Left ventricle myocardium superior (tissue), 1 donor: ENCODE results near the gene ARHGEF37. TPM values are rescaled to one million over a fixed set of nuclear protein-coding genes. Genes with fewer than 3 reads are reported as not detected.
"Not testable (repeated sequence)": the region's sequence is repeated elsewhere in the genome, so short reads cannot be mapped to it uniquely, and the experiment has no call there.

Source experiments
- ATAC-seq: fragments of 200-7000 bp; cut with Tn5 transposase; one replicate; pipeline ENCODE4 v1.9.1; 2020; ENCODE audit warnings: mild to moderate bottlenecking, moderate library complexity
- DNase-seq: peaks from one replicate; pipeline ENCODE4 v3.0.0-alpha.2; 2020
- intact Hi-C: fragments of 100-400 bp; cut with micrococcal nuclease; formaldehyde crosslinking; loops from one replicate; pipeline ENCODE4 v1.11.0; 2022
- total RNA-seq: library from RNA; stranded (reverse); fragmentation: NEBNext Ultra II Directional; extraction: Animal tissue kit (Norgen Biotek cat#: 25700); gene quantifications from one replicate; pipeline ENCODE4 v1.2.1, GENCODE V29; 2021
- donor health status: DM: no; HTN: yes; CAD: no; lungs with severe emphysema.

Gene ARHGEF37
- total RNA-seq, 1 donor from 2014 or later = 32.8 TPM

GRCh38 chr5:149657324-149657723, 76.0 kb downstream of the ARHGEF37 start:
- ATAC-seq (no peak), DNase-seq (no peak)
- intact Hi-C loops = loop anchor here (10.0 kb wide), 1 partner anchor 167 kb away; no protein-coding TSS in a partner anchor

GRCh38 chr5:149658299-149658698, 77.0 kb downstream of the ARHGEF37 start:
- ATAC-seq (peak; percentile 93), DNase-seq (no peak)
- intact Hi-C loops = loop anchor here (10.0 kb wide), 1 partner anchor 167 kb away; no protein-coding TSS in a partner anchor

- intact Hi-C loops = no loop called here
- DNase-seq (no peak), ATAC-seq (no peak)
Observed at GRCh38 chr5:149664083-149664482, 82.8 kb downstream of the ARHGEF37 start.

- intact Hi-C loops = no loop called here
- DNase-seq (no peak), ATAC-seq (peak; percentile 35)
Observed at GRCh38 chr5:149664666-149665415, 83.5 kb downstream of the ARHGEF37 start.

- ATAC-seq (peak; percentile 26), DNase-seq (no peak)
- intact Hi-C loops = no loop called here
Observed at GRCh38 chr5:149665416-149666175, 84.3 kb downstream of the ARHGEF37 start.

DNA sequence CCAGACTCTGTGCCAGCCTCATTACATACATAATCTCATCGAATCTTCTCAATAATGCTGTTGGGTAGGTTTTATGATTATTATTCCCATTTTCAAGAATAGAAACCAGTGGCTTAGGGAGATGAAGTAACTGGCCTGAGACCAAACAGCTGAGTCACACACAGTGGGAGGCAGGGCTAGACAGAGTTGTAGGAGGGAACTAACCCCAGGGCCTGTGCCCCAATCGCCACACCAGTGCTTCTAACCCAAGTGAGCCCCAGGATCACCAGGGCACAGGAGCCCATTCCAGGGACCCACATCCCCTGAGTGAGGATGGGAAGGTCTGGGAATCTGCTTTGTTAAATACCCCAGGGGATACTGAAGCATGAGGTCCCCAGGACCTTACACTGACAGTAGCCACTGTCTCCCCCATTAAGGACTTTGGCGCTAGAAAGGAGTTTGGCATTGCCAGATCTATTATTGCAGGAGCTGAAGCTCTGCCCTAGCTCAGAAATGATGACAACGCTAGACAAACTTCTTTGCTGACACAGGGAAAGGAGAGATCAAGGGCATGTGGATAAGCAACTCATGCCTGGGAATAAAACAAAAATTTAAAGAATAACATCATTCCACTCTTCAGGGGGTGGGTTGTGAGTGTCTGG, 85.0 kb downstream of the ARHGEF37 start:
- DNase-seq (no peak), ATAC-seq (peak; percentile 68)
- intact Hi-C loops = no loop called here

GRCh38 chr5:149667084-149667828, 86.0 kb downstream of the ARHGEF37 start:
- intact Hi-C loops = no loop called here
- peak; percentile 60 for ATAC-seq
- no peak for DNase-seq

DNA sequence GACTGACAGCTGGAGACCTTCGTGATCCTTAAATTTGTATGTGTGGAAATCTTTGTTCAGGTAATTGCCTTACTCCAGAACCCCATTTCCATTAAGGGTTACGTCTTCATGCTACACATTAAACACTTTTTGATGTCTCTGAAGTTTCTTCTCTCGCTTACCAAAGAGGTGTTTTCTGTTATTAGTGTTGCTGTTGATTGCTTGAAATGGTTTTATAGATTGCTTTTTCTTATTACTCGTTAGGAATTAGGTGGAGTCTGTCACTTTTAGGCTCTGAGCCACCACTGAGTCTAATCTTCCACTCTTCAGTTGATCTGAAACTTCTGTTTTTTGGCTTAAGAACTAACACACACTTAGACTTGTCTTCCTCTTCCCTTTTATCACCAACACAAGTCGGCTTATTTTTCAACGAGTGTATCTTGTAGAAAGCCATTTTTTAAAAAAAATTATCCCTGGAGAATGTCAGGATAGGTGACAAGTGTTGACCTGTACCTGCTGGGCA, 86.6 kb downstream of the ARHGEF37 start:
- DNase-seq = no peak
- no peak for ATAC-seq
- intact Hi-C loops = no loop called here

DNA sequence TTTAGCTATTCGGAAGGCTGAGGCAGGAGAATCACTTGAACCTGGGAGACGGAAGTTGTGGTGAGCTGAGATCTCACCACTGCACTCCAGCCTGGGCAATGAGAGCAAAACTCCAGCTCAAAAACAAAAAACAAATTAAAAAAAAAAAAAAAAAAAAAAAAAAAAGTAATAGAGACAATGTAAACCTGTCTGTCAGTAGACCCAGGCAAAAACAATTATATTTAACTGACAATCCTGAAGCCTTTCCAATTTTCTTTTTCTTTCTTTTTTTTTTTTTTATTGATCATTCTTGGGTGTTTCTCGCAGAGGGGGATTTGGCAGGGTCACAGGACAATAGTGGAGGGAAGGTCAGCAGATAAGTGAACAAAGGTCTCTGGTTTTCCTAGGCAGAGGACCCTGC, 88.0 kb downstream of the ARHGEF37 start:
- intact Hi-C loops, ATAC-seq, DNase-seq: not testable (repeated sequence)

- ATAC-seq = no peak
- intact Hi-C loops = no loop called here
- DNase-seq = no peak
Observed at GRCh38 chr5:149671544-149671943, 90.2 kb downstream of the ARHGEF37 start.

DNA sequence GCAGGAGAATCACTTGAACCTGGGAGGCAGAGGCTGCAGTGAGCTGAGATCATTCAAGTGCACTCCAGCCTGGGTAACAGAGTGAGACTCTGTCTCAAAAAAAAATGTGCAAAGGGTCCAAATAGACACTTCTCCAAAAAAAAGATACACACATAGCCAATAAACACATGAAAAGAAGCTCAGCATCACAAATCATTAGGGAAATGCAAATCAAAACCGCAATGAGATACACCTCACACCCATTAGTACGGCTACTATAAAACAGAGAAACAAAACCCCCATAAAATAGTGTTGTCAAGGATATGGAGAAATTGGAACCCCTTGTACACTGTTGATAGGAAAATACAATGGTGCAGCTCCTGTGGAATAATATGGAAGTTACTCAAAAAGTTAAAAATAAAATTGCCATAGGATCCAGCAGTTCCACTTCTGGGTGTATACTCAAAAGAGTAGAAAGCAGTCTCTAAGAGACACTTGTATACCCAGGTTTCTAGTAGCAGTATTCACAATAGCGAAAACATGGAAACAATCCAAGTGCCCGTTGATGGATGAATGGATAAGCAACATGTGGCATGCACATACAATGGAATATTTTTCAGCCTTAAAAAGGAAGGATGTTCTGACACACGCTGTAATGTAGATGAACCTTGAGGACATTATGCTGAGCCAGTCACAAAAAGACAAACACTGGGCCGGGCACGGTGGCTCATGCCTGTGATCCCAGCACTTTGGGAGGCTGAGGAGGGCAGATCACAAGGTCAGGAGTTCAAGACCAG, 91.6 kb downstream of the ARHGEF37 start:
- ATAC-seq (no peak), DNase-seq (no peak)
- intact Hi-C loops = no loop called here

DNA sequence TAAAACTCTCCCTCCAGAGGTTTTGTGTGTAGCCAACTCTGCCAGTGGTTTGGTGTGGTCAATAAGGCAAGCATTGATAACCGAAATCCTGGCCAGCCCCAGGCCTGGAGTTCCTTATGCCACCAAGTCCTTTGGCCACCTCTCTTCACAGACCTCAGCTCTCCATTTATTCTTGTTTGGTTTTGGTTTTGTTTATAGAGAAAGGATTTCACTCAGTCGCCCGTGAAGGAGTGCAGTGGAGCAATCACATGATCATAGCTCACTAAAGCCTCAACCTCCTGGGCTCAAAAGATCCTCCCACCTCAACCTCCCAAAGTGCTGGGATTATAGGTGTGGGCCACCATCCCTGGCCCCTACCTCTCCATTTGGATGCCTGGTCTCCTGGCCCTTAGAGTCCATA, 93.4 kb downstream of the ARHGEF37 start:
- DNase-seq (no peak), ATAC-seq (no peak)
- intact Hi-C loops = no loop called here

GRCh38 chr5:149675610-149676201, 94.4 kb downstream of the ARHGEF37 start:
- ATAC-seq = peak; percentile 70
- intact Hi-C loops = no loop called here
- peak; percentile 61 for DNase-seq

DNA sequence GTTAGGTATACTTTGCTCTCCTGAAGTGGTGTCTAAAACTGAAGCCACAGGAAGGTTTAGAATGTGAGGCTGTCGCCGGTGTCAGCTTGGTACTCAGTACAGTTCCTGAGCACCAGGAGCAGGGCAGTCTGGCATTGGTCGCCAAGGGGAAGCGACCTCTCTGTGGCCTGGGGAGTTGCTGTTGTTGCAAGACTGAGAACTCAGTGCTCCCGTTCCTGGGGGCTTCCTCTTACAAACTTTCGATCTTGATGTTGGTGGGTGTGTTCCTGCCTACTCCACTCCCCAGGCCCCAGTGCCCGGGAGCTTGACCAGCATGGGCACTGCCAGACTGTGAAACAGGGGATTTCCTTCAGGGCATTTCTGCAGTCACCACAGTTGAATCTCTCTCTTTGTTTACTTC, 96.4 kb downstream of the ARHGEF37 start:
- ATAC-seq = no peak
- intact Hi-C loops = no loop called here

DNA sequence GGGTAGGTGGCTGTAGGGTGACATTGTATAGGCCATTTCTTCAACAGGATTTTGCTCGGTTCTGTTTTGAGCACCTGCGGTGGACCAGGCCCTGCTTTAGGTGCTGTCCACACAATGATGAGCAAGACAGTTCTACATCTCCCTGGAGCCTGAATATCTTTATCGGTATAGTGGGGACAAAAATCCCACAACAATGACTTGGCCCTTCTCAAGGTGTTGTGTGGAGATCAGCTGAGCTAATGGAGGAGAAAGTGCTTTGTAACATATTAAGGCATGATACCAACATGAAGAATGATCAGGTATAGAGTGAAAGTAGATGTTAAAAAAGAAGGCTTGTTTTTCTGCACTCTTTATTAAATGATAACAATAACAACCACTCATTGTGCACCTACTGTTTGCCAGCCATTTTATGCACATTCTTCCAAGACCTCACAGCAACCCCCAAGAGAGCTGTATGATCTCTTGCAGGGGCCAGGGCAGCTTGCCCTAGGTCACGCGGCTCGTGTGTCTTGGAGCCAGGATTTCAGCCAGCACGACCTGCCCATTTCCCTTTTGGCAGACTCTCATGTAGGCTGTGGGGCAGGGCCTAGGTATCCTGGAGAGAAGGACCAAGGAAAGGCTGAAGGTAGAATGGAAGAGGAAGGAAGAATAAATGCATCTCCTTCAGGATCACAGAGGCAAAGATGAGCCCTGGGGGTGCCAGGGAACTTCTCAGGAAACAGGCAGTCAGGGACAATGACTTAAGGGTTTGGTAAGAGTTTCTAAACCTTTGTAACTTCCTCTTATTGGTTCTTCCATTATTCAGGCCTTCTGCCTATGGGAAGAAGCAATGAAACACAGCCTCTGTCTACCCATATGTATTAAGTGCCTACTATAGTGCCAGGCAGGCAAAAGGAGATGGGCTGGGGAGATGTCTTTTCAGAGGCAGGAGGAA, 98.8 kb downstream of the ARHGEF37 start:
- peak; percentile 65 for ATAC-seq
- intact Hi-C loops = no loop called here
- DNase-seq = peak; percentile 69

More for the DNA sequence above, 96.4 kb downstream of the ARHGEF37 start:
- DNase-seq = peak; percentile 56

GRCh38 chr5:149680810-149681221, 99.5 kb downstream of the ARHGEF37 start:
- peak; percentile 64 for DNase-seq

DNA sequence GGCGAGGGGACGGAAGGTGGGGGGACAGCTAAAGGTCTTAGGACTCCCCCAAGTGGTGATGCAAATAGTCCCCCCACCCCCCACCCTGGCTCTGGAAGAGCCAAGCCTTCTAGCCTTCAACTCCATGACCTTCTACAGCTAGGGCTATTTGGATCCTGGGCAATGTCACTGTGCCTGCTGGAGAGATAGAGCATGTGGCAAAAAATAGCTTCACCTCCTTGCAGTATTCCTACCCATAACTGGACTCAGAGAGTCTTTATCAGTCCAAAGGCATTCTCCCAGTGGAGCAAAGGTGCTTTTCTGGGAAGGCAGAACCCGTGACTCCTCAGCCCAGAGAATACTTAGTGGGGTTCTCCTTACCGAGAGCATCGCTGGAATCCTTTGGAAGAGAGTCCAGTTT, 100.0 kb downstream of the ARHGEF37 start:
- ATAC-seq (peak; percentile 87), DNase-seq (no peak)
- intact Hi-C loops = no loop called here

More at GRCh38 chr5:149680810-149681221, 99.5 kb downstream of the ARHGEF37 start:
- intact Hi-C loops = no loop called here
- ATAC-seq = peak; percentile 81
